IPS-18a (cell line): Measurements from ENCODE around the gene ZNF408.

ENCODE experiments used
- H3K27ac ChIP-seq: one replicate; pipeline ENCODE4 v1.5.1; 2013; ENCODE audit warnings: low read length
- H3K27me3 ChIP-seq: one replicate; pipeline ENCODE4 v1.6.1; 2013; ENCODE audit warnings: mild to moderate bottlenecking, low read length; ENCODE audit not compliant: control insufficient read depth, insufficient read depth
- H3K36me3 ChIP-seq: one replicate; pipeline ENCODE4 v1.6.1; 2013; ENCODE audit warnings: low read depth, low read length; ENCODE audit not compliant: control insufficient read depth
- H3K4me1 ChIP-seq: one replicate; pipeline ENCODE4 v1.6.1; 2013; ENCODE audit warnings: low read depth, low read length; ENCODE audit not compliant: control insufficient read depth
- H3K4me3 ChIP-seq: one replicate; pipeline ENCODE4 v1.5.1; 2013; ENCODE audit warnings: low read length
- H3K9ac ChIP-seq: one replicate; pipeline ENCODE4 v1.6.1; 2013; ENCODE audit warnings: mild to moderate bottlenecking, low read length, moderate library complexity
- H3K9me3 ChIP-seq: one replicate; pipeline ENCODE4 v1.6.1; 2013; ENCODE audit warnings: low read depth, low read length; ENCODE audit not compliant: control insufficient read depth

Gene ZNF408

GRCh38 chr11:46736146-46736545, 35.3 kb downstream of the ZNF408 start:
- H3K27me3 ChIP-seq: no peaks in the 10 kb centered on the region
- H3K4me3 ChIP-seq: no peak overlapping the region
- peaks cover 2% of the 10 kb centered on the region for H3K36me3 ChIP-seq
- no peaks in the 10 kb centered on the region for H3K4me1 ChIP-seq
- H3K27ac ChIP-seq: no peak overlapping the region
- H3K9ac ChIP-seq: no peak overlapping the region
- H3K9me3 ChIP-seq: no peaks in the 10 kb centered on the region

- H3K27ac ChIP-seq: no peak overlapping the region
Observed at GRCh38 chr11:46736615-46737014, 35.8 kb downstream of the ZNF408 start.

GRCh38 chr11:46737699-46738098, 36.9 kb downstream of the ZNF408 start:
- Histone ChIP-seq H3K4me1 (no peaks in the 10 kb centered on the region), H3K4me3 (no peak overlapping the region), H3K9me3 (no peaks in the 10 kb centered on the region), H3K9ac (no peak overlapping the region), H3K27me3 (no peaks in the 10 kb centered on the region), H3K27ac (no peak overlapping the region), H3K36me3 (peaks cover 17% of the 10 kb centered on the region)

More at GRCh38 chr11:46736615-46737014, 35.8 kb downstream of the ZNF408 start:
- H3K4me1 ChIP-seq: no peaks in the 10 kb centered on the region
- peaks cover 7% of the 10 kb centered on the region for H3K36me3 ChIP-seq
- H3K9ac ChIP-seq: no peak overlapping the region
- no peaks in the 10 kb centered on the region for H3K9me3 ChIP-seq
- H3K4me3 ChIP-seq: no peak overlapping the region
- no peaks in the 10 kb centered on the region for H3K27me3 ChIP-seq

- H3K4me1 ChIP-seq: no peaks in the 10 kb centered on the region
- H3K9me3 ChIP-seq: no peaks in the 10 kb centered on the region
- H3K27me3 ChIP-seq: no peaks in the 10 kb centered on the region
- no peak overlapping the region for H3K4me3 ChIP-seq
- no peak overlapping the region for H3K27ac ChIP-seq
- no peak overlapping the region for H3K9ac ChIP-seq
- peaks cover 29% of the 10 kb centered on the region for H3K36me3 ChIP-seq
Observed at GRCh38 chr11:46738887-46739286, 38.1 kb downstream of the ZNF408 start.

GRCh38 chr11:46741600-46742484, 41.0 kb downstream of the ZNF408 start:
- Histone ChIP-seq H3K9me3 (no peaks in the 10 kb centered on the region), H3K4me3 (no peak overlapping the region), H3K27me3 (no peaks in the 10 kb centered on the region), H3K9ac (no peak overlapping the region), H3K36me3 (peaks cover 59% of the 10 kb centered on the region), H3K4me1 (no peaks in the 10 kb centered on the region), H3K27ac (no peak overlapping the region)

GRCh38 chr11:46743043-46743442, 42.2 kb downstream of the ZNF408 start:
- Histone ChIP-seq H3K9ac (no peak overlapping the region), H3K27me3 (no peaks in the 10 kb centered on the region), H3K36me3 (peaks cover 71% of the 10 kb centered on the region), H3K4me3 (no peak overlapping the region), H3K9me3 (no peaks in the 10 kb centered on the region), H3K4me1 (no peaks in the 10 kb centered on the region), H3K27ac (no peak overlapping the region)

DNA sequence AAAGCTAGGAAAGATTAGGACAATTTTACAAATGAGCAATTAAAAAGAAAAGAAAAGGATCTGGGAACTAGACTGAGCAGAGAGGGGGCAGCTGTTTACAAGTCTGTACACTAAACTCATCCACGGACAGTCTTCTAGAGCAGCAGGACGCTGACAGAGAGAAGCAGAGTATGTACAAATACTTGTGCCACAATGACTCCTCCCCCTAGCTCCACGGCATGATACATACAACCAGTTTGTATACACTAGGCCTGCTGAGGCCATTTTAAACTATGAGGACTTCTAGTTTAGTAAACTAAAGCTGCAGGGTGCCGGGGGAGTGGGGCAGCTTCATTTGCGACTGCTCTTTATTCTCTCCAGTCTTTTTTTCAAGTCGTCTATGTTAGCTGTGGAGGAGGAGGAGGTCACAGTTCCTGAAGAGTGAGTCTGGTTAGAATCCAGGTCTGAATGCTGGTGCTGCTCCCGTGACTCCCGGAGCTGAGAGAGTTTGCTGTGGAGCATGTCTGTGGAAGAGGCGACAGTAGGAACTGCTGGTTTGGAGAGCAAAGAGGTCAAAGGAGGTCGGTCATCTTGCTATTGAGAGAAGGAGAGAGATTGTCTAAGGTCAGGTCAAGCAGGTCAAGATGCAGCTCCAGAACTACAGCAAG, 43.0 kb downstream of the ZNF408 start:
- no peak overlapping the region for H3K4me3 ChIP-seq
- no peaks in the 10 kb centered on the region for H3K9me3 ChIP-seq
- peaks cover 75% of the 10 kb centered on the region for H3K36me3 ChIP-seq
- H3K27me3 ChIP-seq: no peaks in the 10 kb centered on the region
- H3K27ac ChIP-seq: no peak overlapping the region
- H3K9ac ChIP-seq: no peak overlapping the region
- H3K4me1 ChIP-seq: no peaks in the 10 kb centered on the region

DNA sequence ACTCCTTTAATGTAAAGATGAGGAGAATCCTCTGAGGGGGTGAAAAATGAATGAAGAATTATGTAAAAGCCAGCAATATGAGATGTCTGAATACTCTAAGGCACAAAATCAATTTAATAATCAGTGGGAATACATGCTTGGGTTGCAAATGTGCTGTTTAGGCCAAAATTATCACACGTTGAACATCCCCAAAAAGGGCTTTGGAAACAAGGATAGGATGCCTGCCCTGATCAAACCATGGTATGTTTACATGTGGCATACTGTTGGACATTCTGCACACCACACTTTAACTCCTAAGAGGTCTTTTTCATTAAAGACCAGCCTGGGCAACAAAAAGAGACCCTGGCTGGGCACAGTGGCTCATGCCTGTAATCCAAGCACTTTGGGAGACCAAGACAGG, 44.5 kb downstream of the ZNF408 start:
- Histone ChIP-seq H3K4me3 (no peak overlapping the region), H3K36me3 (peaks cover 88% of the 10 kb centered on the region), H3K27ac (no peak overlapping the region), H3K27me3 (no peaks in the 10 kb centered on the region), H3K9me3 (no peaks in the 10 kb centered on the region), H3K4me1 (no peaks in the 10 kb centered on the region), H3K9ac (no peak overlapping the region)

- no peak overlapping the region for H3K9ac ChIP-seq
- peaks cover 94% of the 10 kb centered on the region for H3K36me3 ChIP-seq
- no peak overlapping the region for H3K4me3 ChIP-seq
- H3K4me1 ChIP-seq: no peaks in the 10 kb centered on the region
- no peaks in the 10 kb centered on the region for H3K9me3 ChIP-seq
- H3K27me3 ChIP-seq: no peaks in the 10 kb centered on the region
- H3K27ac ChIP-seq: no peak overlapping the region
Observed at GRCh38 chr11:46745995-46746394, 45.2 kb downstream of the ZNF408 start.

- H3K9ac ChIP-seq: no peak overlapping the region
- no peaks in the 10 kb centered on the region for H3K9me3 ChIP-seq
- peaks cover 91% of the 10 kb centered on the region for H3K36me3 ChIP-seq
- H3K27me3 ChIP-seq: no peaks in the 10 kb centered on the region
- no peaks in the 10 kb centered on the region for H3K4me1 ChIP-seq
- no peak overlapping the region for H3K4me3 ChIP-seq
- H3K27ac ChIP-seq: no peak overlapping the region
Observed at GRCh38 chr11:46747150-46747549, 46.3 kb downstream of the ZNF408 start.
